ENCODE measurements around the gene POLR2C.

The POLR2C gene

DNA sequence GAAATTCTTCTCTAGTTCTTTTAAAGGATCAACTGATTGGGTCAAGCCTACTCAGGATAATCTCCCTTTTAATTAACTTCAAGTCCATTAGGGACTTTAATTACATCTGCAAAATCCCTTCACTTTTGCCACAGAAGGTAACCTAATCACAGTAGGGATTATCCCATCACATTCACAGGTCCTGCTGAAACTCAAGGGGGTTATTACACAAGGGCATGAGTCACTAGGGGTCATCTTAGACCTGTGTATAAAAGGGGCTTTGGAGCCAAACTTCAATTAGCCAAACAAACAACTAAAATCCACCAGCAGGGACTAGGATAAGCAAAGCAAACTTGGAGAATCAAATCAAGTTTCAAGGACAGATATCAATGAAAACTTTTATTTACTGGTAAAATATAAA lies 34.7 kb upstream of the POLR2C start:
- no peak overlapping the region for H2AFZ ChIP-seq
- no peak overlapping the region for H3K27ac ChIP-seq
- no peak overlapping the region for H3K9ac ChIP-seq
- H3K4me1 ChIP-seq: no peaks in the 10 kb centered on the region
- H3K27me3 ChIP-seq (ENCODE audit: control insufficient read depth, insufficient read depth, low read length): no peaks in the 10 kb centered on the region
- H3K79me2 ChIP-seq: no peaks in the 10 kb centered on the region
- no peaks in the 10 kb centered on the region for H3K36me3 ChIP-seq (ENCODE audit: control insufficient read depth, insufficient read depth, low read length)
- H3K4me2 ChIP-seq (ENCODE audit: low read length): no peak overlapping the region
- no peak overlapping the region for H3K4me3 ChIP-seq (ENCODE audit: low read depth, low read length)
- no peaks in the 10 kb centered on the region for H3K9me3 ChIP-seq (ENCODE audit: control insufficient read depth, low read length)
- TF ChIP-seq CTCF (IDR thresholded peaks at IDR 0.05): no peak

- Histone ChIP-seq H3K9ac (no peak overlapping the region), H3K4me1 (no peaks in the 10 kb centered on the region), H3K9me3 (ENCODE audit: control insufficient read depth, low read length) (no peaks in the 10 kb centered on the region), H3K79me2 (no peaks in the 10 kb centered on the region), H3K4me3 (ENCODE audit: low read depth, low read length) (no peak overlapping the region), H3K4me2 (ENCODE audit: low read length) (no peak overlapping the region), H2AFZ (no peak overlapping the region), H3K27ac (no peak overlapping the region), H3K27me3 (ENCODE audit: control insufficient read depth, insufficient read depth, low read length) (no peaks in the 10 kb centered on the region), H3K36me3 (ENCODE audit: control insufficient read depth, insufficient read depth, low read length) (no peaks in the 10 kb centered on the region)
- TF ChIP-seq CTCF (IDR thresholded peaks at IDR 0.05): no peak
Observed at GRCh38 chr16:57430955-57431354, 31.5 kb upstream of the POLR2C start.

- Histone ChIP-seq H3K27me3 (ENCODE audit: control insufficient read depth, insufficient read depth, low read length) (no peaks in the 10 kb centered on the region), H3K27ac (no peak overlapping the region), H3K9me3 (ENCODE audit: control insufficient read depth, low read length) (no peaks in the 10 kb centered on the region), H3K4me2 (ENCODE audit: low read length) (no peak overlapping the region), H3K36me3 (ENCODE audit: control insufficient read depth, insufficient read depth, low read length) (no peaks in the 10 kb centered on the region), H3K79me2 (no peaks in the 10 kb centered on the region), H2AFZ (no peak overlapping the region), H3K4me3 (ENCODE audit: low read depth, low read length) (no peak overlapping the region), H3K9ac (no peak overlapping the region), H3K4me1 (no peaks in the 10 kb centered on the region)
- no peak for TF ChIP-seq CTCF (IDR thresholded peaks at IDR 0.05)
Observed at GRCh38 chr16:57432505-57432904, 30.0 kb upstream of the POLR2C start.

GRCh38 chr16:57432989-57433388 lies 29.5 kb upstream of the POLR2C start:
- no peaks in the 10 kb centered on the region for H3K4me1 ChIP-seq
- H3K4me2 ChIP-seq (ENCODE audit: low read length): no peak overlapping the region
- H3K79me2 ChIP-seq: no peaks in the 10 kb centered on the region
- H2AFZ ChIP-seq: no peak overlapping the region
- no peak for TF ChIP-seq CTCF (IDR thresholded peaks at IDR 0.05)
- no peaks in the 10 kb centered on the region for H3K27me3 ChIP-seq (ENCODE audit: control insufficient read depth, insufficient read depth, low read length)
- H3K36me3 ChIP-seq (ENCODE audit: control insufficient read depth, insufficient read depth, low read length): no peaks in the 10 kb centered on the region
- no peaks in the 10 kb centered on the region for H3K9me3 ChIP-seq (ENCODE audit: control insufficient read depth, low read length)
- no peak overlapping the region for H3K27ac ChIP-seq
- no peak overlapping the region for H3K9ac ChIP-seq
- no peak overlapping the region for H3K4me3 ChIP-seq (ENCODE audit: low read depth, low read length)

GRCh38 chr16:57434003-57434402 lies 28.5 kb upstream of the POLR2C start:
- H2AFZ ChIP-seq: no peak overlapping the region
- H3K27ac ChIP-seq: no peak overlapping the region
- H3K9ac ChIP-seq: no peak overlapping the region
- no peak overlapping the region for H3K4me3 ChIP-seq (ENCODE audit: low read depth, low read length)
- no peak overlapping the region for H3K4me2 ChIP-seq (ENCODE audit: low read length)
- H3K36me3 ChIP-seq (ENCODE audit: control insufficient read depth, insufficient read depth, low read length): no peaks in the 10 kb centered on the region
- H3K27me3 ChIP-seq (ENCODE audit: control insufficient read depth, insufficient read depth, low read length): no peaks in the 10 kb centered on the region
- H3K79me2 ChIP-seq: no peaks in the 10 kb centered on the region
- H3K9me3 ChIP-seq (ENCODE audit: control insufficient read depth, low read length): no peaks in the 10 kb centered on the region
- no peaks in the 10 kb centered on the region for H3K4me1 ChIP-seq
- TF ChIP-seq CTCF (IDR thresholded peaks at IDR 0.05): no peak

All from parathyroid adenoma (tissue), 2 donors.